Left ventricle myocardium inferior (tissue), 1 donor: ENCODE data around the gene SRPK1. TPM values are rescaled to one million over a fixed set of nuclear protein-coding genes. Genes with fewer than 3 reads are reported as not detected.
"Not testable (repeated sequence)": the region's sequence is repeated elsewhere in the genome, so short reads cannot be mapped to it uniquely, and the experiment has no call there.

ENCODE experiments used
- DNase-seq: peaks from one replicate; pipeline ENCODE4 v3.0.0-alpha.2; 2020
- H3K27ac ChIP-seq: fragments of 200-600 bp; replicated peaks from 2 replicates; pipeline ENCODE4 v1.8.0; 2021
- H3K27me3 ChIP-seq: fragments of 200-600 bp; 2 replicates; pipeline ENCODE4 v1.8.0; 2021; ENCODE audit warnings: low read depth
- H3K36me3 ChIP-seq: fragments of 200-600 bp; 2 replicates; pipeline ENCODE4 v1.8.0; 2021
- H3K4me1 ChIP-seq: fragments of 200-600 bp; 2 replicates; pipeline ENCODE4 v1.8.0; 2021
- H3K4me3 ChIP-seq: fragments of 200-600 bp; 2 replicates; pipeline ENCODE4 v1.8.0; 2021; ENCODE audit warnings: mild to moderate bottlenecking, moderate library complexity
- H3K9me3 ChIP-seq: fragments of 200-600 bp; replicated peaks from 2 replicates; pipeline ENCODE4 v1.8.0; 2021
- CTCF ChIP-seq: fragments of 200-600 bp; IDR thresholded peaks from 2 replicates; pipeline ENCODE4 v1.8.0; 2021; ENCODE audit warnings: antibody characterized with exemption, mild to moderate bottlenecking, borderline replicate concordance
- intact Hi-C: fragments of 100-400 bp; cut with micrococcal nuclease; formaldehyde crosslinking; loops from one replicate; pipeline ENCODE4 v1.11.0; 2022
- total RNA-seq: library from RNA; stranded (reverse); fragmentation: NEBNext Ultra II Directional; extraction: Animal tissue kit (Norgen Biotek cat#: 25700); gene quantifications from one replicate; pipeline ENCODE4 v1.2.1, GENCODE V29; 2021
- donor health status: DM: no; HTN: yes; CAD: no; lungs with severe emphysema.

The SRPK1 gene
- total RNA-seq, 1 donor from 2014 or later, result 18.4 TPM

GRCh38 chr6:35936681-35937359 lies 15.9 kb upstream of the SRPK1 start:
- DNase-seq, result no peak
- intact Hi-C loops, result no loop called here
- no peak overlapping the region for H3K27ac ChIP-seq
- H3K9me3 ChIP-seq, result no peaks in the 10 kb centered on the region
- H3K4me3 ChIP-seq, result no peak overlapping the region
- no peak for TF ChIP-seq CTCF
- no peaks in the 10 kb centered on the region for H3K4me1 ChIP-seq
- no peaks in the 10 kb centered on the region for H3K36me3 ChIP-seq
- H3K27me3 ChIP-seq, result peaks cover 12% of the 10 kb centered on the region

- no peak for TF ChIP-seq CTCF
- intact Hi-C loops, result no loop called here
- no peak overlapping the region for H3K4me3 ChIP-seq
- no peaks in the 10 kb centered on the region for H3K9me3 ChIP-seq
- DNase-seq, result no peak
- H3K4me1 ChIP-seq, result no peaks in the 10 kb centered on the region
- no peaks in the 10 kb centered on the region for H3K36me3 ChIP-seq
- H3K27ac ChIP-seq, result no peak overlapping the region
- H3K27me3 ChIP-seq, result peaks cover 8% of the 10 kb centered on the region
Measured at GRCh38 chr6:35935469-35935868, 14.6 kb upstream of the SRPK1 start.

- no peak overlapping the region for H3K4me3 ChIP-seq
- DNase-seq, result no peak
- no peaks in the 10 kb centered on the region for H3K36me3 ChIP-seq
- no peak for TF ChIP-seq CTCF
- H3K9me3 ChIP-seq, result no peaks in the 10 kb centered on the region
- no peaks in the 10 kb centered on the region for H3K4me1 ChIP-seq
- H3K27ac ChIP-seq, result no peak overlapping the region
- intact Hi-C loops, result no loop called here
- no peaks in the 10 kb centered on the region for H3K27me3 ChIP-seq
Measured at GRCh38 chr6:35933844-35934243, 12.9 kb upstream of the SRPK1 start.

GRCh38 chr6:35931873-35932272 lies 11.0 kb upstream of the SRPK1 start:
- intact Hi-C loops, H3K27ac ChIP-seq, H3K9me3 ChIP-seq, H3K36me3 ChIP-seq, H3K4me3 ChIP-seq, H3K4me1 ChIP-seq, H3K27me3 ChIP-seq, DNase-seq: not testable (repeated sequence)

GRCh38 chr6:35931120-35931561 lies 10.2 kb upstream of the SRPK1 start:
- no peak for DNase-seq
- no peak for TF ChIP-seq CTCF

GRCh38 chr6:35929601-35930000 lies 8.7 kb upstream of the SRPK1 start:
- intact Hi-C loops, result no loop called here
- Histone ChIP-seq H3K27me3 (no peaks in the 10 kb centered on the region), H3K27ac (no peak overlapping the region), H3K9me3 (no peaks in the 10 kb centered on the region), H3K4me3 (no peak overlapping the region), H3K4me1 (no peaks in the 10 kb centered on the region), H3K36me3 (no peaks in the 10 kb centered on the region)
- no peak for DNase-seq
- no peak for TF ChIP-seq CTCF

More at GRCh38 chr6:35931120-35931561, 10.2 kb upstream of the SRPK1 start:
- Histone ChIP-seq H3K27me3 (no peaks in the 10 kb centered on the region), H3K4me3 (no peak overlapping the region), H3K36me3 (no peaks in the 10 kb centered on the region), H3K9me3 (no peaks in the 10 kb centered on the region), H3K27ac (no peak overlapping the region), H3K4me1 (no peaks in the 10 kb centered on the region)
- intact Hi-C loops, result no loop called here
